ENCODE data around the gene CEP104.
"Not testable (repeated sequence)": the region's sequence is repeated elsewhere in the genome, so short reads cannot be mapped to it uniquely, and the experiment has no call there.

The CEP104 gene

DNA sequence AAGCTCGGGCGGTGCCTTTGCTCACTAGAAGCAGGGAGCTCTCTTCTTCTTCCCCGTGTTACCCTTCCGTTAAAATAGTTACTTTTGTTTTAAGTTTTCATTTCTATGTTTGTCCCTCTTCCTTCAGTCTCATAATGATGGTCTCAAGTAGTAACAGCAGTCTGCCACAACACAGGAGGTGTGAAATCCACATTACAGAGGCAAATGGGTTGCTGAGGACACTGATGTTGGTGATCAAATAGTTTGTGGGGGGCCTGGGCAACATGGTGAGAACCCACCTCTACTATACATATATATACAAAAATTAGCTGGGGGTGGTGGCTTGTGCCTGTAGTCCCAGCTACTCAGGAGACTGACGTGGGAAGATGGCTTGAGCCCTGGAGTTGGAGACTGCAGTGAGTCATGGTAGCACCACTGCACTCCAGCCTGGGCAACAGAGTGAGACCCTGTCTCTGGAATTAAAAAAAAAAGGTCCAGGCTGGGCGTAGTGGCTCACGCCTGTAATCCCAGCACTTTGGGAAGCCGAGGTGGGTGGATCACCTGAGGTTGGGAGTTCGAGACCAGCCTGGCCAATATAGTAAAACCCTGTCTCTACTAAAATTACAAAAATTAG is 46.8 kb downstream of the CEP104 start:
- H3K4me3 ChIP-seq (ENCODE audit: low read length); H3K36me3 ChIP-seq (ENCODE audit: insufficient read depth, low read length); H3K4me1 ChIP-seq (ENCODE audit: insufficient read depth, low read length); H3K9ac ChIP-seq (ENCODE audit: low read depth, low read length); H3K27ac ChIP-seq (ENCODE audit: low read depth, low read length); H3K27me3 ChIP-seq (ENCODE audit: insufficient read depth, low read length): not testable (repeated sequence)
- peaks cover 15% of the 10 kb centered on the region for H3K9me3 ChIP-seq (ENCODE audit: insufficient read depth, low read depth, low read length)
- WGBS, result 91% methylated on average over 9 of the region's 9 CpGs

DNA sequence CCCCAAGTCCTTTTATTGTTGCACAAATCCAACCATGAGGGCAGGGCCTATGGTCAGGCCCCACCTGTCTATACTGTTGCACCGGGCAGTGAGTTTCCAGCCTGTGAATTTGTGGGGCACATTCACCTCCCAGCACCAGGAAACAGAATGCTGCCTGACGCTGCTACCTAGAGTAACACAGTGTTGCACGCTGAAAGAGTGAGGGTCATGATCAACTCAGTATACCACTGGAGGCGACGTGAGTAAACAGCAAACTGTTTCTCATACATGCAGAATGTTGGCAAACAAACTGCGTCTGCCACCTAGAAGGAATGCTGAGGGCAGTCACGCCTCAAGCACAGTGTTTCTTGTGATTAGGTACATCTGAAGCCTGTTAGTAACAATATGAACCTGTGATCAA is 47.3 kb downstream of the CEP104 start:
- Histone ChIP-seq H3K4me3 (ENCODE audit: low read length) (no peak overlapping the region), H3K27me3 (ENCODE audit: insufficient read depth, low read length) (no peaks in the 10 kb centered on the region), H3K4me1 (ENCODE audit: insufficient read depth, low read length) (peaks cover 9% of the 10 kb centered on the region; the same call in 1 of the 2 replicates), H3K27ac (ENCODE audit: low read depth, low read length) (no peak overlapping the region), H3K9me3 (ENCODE audit: insufficient read depth, low read depth, low read length) (peaks cover 15% of the 10 kb centered on the region), H3K9ac (ENCODE audit: low read depth, low read length) (no peak overlapping the region), H3K36me3 (ENCODE audit: insufficient read depth, low read length) (no peaks in the 10 kb centered on the region)
- WGBS, result 85% methylated on average over 7 of the region's 7 CpGs

DNA sequence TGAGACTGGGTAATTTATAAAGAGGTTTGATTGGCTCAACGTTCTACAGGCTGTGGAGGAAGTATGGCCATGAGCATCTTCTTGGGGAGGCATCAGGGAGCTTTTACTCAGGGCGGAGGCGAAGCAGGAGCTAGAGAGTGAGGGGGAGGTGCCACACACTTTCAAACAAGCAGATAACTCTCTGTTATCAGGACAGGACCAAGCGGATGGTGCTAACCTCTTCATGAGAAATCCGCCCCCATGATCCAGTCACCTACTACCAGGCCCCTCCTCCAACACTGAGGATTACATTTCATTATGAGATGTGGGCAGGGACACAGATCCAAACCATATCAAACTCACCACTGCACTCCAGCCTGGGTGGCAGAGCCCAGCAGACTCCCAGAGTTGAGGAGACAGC is 49.2 kb downstream of the CEP104 start:
- H3K27me3 ChIP-seq (ENCODE audit: insufficient read depth, low read length), result no peaks in the 10 kb centered on the region
- peaks cover 15% of the 10 kb centered on the region for H3K9me3 ChIP-seq (ENCODE audit: insufficient read depth, low read depth, low read length)
- H3K9ac ChIP-seq (ENCODE audit: low read depth, low read length), result no peak overlapping the region
- H3K4me1 ChIP-seq (ENCODE audit: insufficient read depth, low read length), result peaks cover 9% of the 10 kb centered on the region; the same call in 1 of the 2 replicates
- H3K4me3 ChIP-seq (ENCODE audit: low read length), result no peak overlapping the region
- no peak overlapping the region for H3K27ac ChIP-seq (ENCODE audit: low read depth, low read length)
- WGBS, result 77% methylated on average over 4 of the region's 5 CpGs
- H3K36me3 ChIP-seq (ENCODE audit: insufficient read depth, low read length), result no peaks in the 10 kb centered on the region

DNA sequence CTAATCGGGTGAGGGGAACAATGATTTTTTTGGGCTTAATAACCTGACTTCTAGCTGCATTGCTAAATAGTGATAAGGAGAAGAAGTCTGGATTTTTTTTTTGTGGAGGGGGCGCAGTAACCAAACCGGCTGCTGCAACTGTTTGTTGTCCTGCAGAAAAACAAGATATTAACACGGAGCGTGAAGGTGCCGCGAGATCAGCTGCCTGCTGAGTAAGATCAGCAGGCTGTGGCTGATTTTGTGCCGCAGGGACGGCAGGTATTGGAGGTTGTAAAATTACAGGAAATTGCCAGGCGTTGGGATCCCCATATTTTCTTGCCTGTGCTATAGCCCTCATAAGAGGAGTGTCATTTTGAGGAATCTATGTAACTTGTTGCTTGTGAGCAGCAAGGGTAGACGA is 52.0 kb downstream of the CEP104 start:
- no peak overlapping the region for H3K9ac ChIP-seq (ENCODE audit: low read depth, low read length)
- H3K9me3 ChIP-seq (ENCODE audit: insufficient read depth, low read depth, low read length), result peaks cover 15% of the 10 kb centered on the region
- H3K4me3 ChIP-seq (ENCODE audit: low read length), result no peak overlapping the region
- H3K4me1 ChIP-seq (ENCODE audit: insufficient read depth, low read length), result no peaks in the 10 kb centered on the region
- H3K36me3 ChIP-seq (ENCODE audit: insufficient read depth, low read length), result no peaks in the 10 kb centered on the region
- H3K27ac ChIP-seq (ENCODE audit: low read depth, low read length), result no peak overlapping the region
- WGBS, result 91% methylated on average over 11 of the region's 11 CpGs
- no peaks in the 10 kb centered on the region for H3K27me3 ChIP-seq (ENCODE audit: insufficient read depth, low read length)

DNA sequence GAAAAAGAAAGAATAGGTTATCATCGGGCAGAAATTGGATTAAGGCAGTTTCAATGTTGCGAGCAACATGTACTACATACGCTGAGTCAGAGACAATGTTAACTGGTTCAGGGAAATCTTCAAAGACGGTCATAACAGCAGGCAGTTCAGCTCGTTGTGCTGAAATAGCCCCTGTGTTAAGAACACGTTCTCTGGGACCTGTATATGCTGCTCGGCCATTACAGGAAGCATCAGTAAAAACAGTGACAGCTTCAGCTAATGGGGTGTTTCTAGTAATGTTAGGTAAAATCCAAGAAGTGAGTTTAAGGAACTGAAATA is 52.4 kb downstream of the CEP104 start:
- H3K27ac ChIP-seq (ENCODE audit: low read depth, low read length); H3K4me3 ChIP-seq (ENCODE audit: low read length); H3K27me3 ChIP-seq (ENCODE audit: insufficient read depth, low read length); H3K36me3 ChIP-seq (ENCODE audit: insufficient read depth, low read length); H3K4me1 ChIP-seq (ENCODE audit: insufficient read depth, low read length); H3K9ac ChIP-seq (ENCODE audit: low read depth, low read length): not testable (repeated sequence)
- 94% methylated on average over 7 of the region's 7 CpGs for WGBS
- H3K9me3 ChIP-seq (ENCODE audit: insufficient read depth, low read depth, low read length), result peaks cover 15% of the 10 kb centered on the region

DNA sequence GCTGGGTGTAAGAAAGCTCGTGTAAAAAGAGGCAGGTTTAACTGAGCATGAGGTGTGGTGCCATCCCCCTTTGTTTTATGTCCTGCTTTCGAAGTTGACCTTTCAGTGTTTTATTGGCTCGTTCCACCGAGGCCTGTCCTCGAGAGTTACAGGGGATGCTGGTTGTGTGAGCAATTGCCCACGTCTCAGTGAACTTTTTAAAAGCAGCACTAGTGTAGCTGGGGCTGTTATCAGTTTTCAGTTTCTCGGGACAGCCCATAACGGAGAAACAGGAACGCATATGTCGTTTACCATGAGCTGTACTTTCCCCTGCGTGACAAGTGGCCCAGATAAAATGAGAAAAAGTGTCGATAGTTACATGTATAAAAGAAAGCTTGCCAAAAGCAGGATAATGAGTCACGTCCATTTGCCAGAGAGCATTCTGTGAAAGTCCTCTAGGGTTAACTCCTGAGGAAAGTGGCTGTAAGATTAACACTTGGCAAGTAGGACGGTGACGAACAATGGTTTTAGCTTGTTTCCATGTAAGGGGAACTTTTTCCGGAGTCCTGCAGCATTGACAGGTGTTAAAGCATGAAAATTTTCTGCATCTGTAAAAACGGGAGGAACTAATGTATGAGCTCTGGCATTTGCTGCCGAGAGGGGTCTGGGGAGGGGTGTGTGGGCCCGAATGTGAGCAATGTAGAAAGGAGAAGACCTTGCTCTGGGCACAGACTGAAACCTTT is 52.9 kb downstream of the CEP104 start:
- Histone ChIP-seq H3K9me3 (ENCODE audit: insufficient read depth, low read depth, low read length) (peaks cover 15% of the 10 kb centered on the region), H3K4me3 (ENCODE audit: low read length) (no peak overlapping the region), H3K36me3 (ENCODE audit: insufficient read depth, low read length) (no peaks in the 10 kb centered on the region), H3K27me3 (ENCODE audit: insufficient read depth, low read length) (no peaks in the 10 kb centered on the region), H3K9ac (ENCODE audit: low read depth, low read length) (no peak overlapping the region), H3K4me1 (ENCODE audit: insufficient read depth, low read length) (no peaks in the 10 kb centered on the region), H3K27ac (ENCODE audit: low read depth, low read length) (no peak overlapping the region)
- WGBS, result 87% methylated on average over 19 of the region's 19 CpGs

DNA sequence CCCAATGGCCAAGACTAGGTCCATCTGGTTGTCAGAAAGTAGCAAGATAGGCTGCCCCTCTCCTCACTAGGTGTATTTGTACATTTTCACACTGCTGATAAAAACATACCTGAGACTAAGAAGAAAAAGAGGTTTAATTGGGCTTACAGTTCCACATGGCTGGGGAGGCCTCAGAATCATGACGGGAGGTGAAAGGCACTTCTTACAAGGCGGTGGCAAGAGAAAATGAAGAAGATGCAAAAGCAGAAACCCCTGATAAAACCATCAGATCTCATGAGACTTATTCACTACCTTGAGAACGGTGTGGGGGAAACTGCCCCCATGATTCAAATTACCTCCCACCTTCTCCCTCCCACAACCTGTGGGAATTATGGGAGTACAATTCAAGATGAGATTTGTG is 56.2 kb downstream of the CEP104 start:
- H3K4me3 ChIP-seq (ENCODE audit: low read length); H3K36me3 ChIP-seq (ENCODE audit: insufficient read depth, low read length); H3K27ac ChIP-seq (ENCODE audit: low read depth, low read length); H3K9ac ChIP-seq (ENCODE audit: low read depth, low read length); H3K27me3 ChIP-seq (ENCODE audit: insufficient read depth, low read length); H3K4me1 ChIP-seq (ENCODE audit: insufficient read depth, low read length); H3K9me3 ChIP-seq (ENCODE audit: insufficient read depth, low read depth, low read length): not testable (repeated sequence)
- 92% methylated on average over 3 of the region's 3 CpGs for WGBS

DNA sequence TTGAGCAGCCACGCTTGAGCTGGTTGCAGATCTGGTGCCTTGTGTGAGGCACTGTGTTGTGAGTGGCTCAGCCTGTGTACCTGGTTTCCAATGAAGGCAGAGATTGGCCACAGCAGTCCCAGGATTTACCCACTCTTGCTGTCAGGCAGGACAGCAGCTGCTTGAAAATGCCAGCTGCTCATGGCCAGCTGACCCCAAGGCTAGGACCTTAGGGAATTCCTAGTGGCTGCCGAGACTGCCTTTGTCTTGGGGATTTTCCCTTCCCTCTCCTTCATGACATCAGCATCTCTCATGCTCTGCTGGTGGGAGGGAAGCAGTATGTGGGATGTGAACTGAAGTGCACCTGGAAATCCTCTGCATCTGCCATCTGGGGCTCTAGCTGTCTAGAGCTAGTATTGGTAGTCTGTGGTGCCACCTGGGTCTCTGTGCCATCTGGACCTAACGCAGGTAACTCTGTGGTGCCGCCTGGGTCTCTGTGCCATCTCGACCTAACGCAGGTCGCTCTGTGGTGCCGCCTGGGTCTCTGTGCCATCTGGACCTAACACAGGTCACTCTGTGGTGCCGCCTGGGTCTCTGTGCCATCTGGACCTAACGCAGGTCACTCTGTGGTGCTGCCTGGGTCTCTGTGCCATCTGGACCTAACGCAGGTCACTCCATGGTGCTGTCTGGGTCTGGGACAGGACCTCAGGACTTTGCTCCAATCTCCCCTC is 56.9 kb downstream of the CEP104 start:
- peaks cover 4% of the 10 kb centered on the region; the same call in 1 of the 2 replicates for H3K4me1 ChIP-seq (ENCODE audit: insufficient read depth, low read length)
- no peaks in the 10 kb centered on the region for H3K27me3 ChIP-seq (ENCODE audit: insufficient read depth, low read length)
- no peak overlapping the region for H3K27ac ChIP-seq (ENCODE audit: low read depth, low read length)
- no peaks in the 10 kb centered on the region for H3K36me3 ChIP-seq (ENCODE audit: insufficient read depth, low read length)
- no peak overlapping the region for H3K9ac ChIP-seq (ENCODE audit: low read depth, low read length)
- H3K4me3 ChIP-seq (ENCODE audit: low read length), result no peak overlapping the region
- H3K9me3 ChIP-seq (ENCODE audit: insufficient read depth, low read depth, low read length), result no peaks in the 10 kb centered on the region
- WGBS, result 88% methylated on average over 11 of the region's 11 CpGs

DNA sequence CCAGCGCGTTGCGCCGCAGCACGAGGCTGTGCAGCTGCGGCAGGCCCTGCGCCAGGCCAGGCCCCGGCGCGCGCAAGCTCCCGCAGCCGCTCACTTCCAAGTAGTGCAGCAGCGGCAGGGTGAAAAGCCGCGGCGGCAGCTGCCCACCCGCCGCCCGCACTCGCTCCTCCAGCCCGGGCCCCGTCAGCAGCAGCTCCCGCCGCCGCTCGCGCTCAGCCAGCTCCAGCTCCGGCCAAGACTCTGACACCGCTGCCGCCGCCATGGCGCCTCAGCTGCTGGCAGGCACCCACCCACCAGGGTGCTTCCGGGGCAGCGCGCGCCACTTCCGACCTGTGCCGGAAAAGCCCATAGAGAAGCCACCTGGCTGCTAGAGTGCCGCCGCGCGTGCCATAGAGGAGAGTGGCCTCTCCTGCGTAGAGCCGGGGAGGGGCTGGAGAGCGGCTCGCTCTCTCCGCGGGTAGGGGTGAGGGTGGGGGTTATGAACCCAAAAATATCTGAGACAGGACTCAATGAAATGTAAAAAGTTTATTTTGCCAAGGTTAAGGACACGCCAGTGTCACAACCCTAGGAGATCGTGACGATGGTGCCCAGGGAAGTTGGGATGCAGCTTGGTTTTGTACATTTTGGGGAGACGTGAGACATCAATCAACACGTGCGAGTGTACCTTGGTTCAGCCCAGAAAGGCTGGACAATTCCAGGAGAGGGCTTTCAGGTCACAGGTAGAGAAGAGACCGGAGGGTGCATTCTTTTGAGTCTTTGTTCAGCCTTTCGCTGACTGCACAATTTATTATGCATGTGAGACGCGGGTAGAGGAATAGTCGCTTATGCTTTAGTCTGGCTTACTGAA is 60.6 kb downstream of the CEP104 start, which contains the start of gene LRRC47:
Gene LRRC47 (minus strand): TSS at position 284 of the 847 bp plus-strand sequence. CDS start 22 bp downstream, at position 262.
- H3K36me3 ChIP-seq (ENCODE audit: insufficient read depth, low read length), result peaks cover 4% of the 10 kb centered on the region; the same call in 1 of the 2 replicates
- no peaks in the 10 kb centered on the region for H3K9me3 ChIP-seq (ENCODE audit: insufficient read depth, low read depth, low read length)
- peak within 1 kb of the TSS; percentile 58; the same call in 1 of the 2 replicates for H3K27ac ChIP-seq (ENCODE audit: low read depth, low read length)
- peak within 1 kb of the TSS; percentile 79 for H3K4me3 ChIP-seq (ENCODE audit: low read length)
- 5% methylated on average over 60 of the region's 60 CpGs for WGBS
- H3K9ac ChIP-seq (ENCODE audit: low read depth, low read length), result peak within 1 kb of the TSS; percentile 82
- H3K4me1 ChIP-seq (ENCODE audit: insufficient read depth, low read length), result peaks cover 24% of the 10 kb centered on the region
- no peaks in the 10 kb centered on the region for H3K27me3 ChIP-seq (ENCODE audit: insufficient read depth, low read length)

DNA sequence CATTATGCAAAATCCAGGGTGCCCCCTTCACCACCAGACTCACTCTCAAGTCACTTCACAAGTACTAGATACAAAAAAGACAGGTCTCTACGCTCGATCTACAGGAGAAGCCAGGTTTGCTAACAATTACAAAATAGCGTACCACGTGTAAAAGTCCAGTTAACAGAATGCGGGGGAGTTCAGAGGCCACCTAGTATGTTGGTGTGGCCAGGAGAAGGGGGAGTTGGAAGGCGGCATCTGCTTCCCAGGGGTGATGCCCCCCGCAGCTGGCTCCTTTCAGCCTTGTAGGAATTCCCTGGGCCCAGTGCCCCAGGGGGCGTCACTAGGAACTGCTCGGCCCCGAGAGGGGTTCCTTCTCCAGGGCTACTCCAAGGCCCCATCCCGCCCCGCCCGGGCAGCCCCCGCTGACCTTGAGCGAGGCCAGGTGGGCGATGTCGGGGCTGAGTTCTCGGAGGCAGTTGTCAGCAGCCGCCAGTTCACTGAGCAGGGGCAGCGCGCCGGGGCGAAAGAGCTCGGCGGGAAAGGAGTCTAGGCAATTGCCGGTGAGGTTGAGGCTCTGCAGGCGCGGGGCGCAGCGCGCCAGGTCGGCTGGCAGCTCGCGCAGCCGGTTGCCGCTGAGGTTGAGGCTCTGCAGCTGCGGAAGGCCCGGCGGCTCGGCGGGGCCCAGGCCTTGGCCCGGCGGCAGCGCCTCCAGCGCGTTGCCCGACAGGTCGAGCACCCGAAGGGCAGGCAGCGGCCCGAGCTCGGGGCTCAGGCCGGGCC is 61.4 kb downstream of the CEP104 start:
- peaks cover 24% of the 10 kb centered on the region for H3K4me1 ChIP-seq (ENCODE audit: insufficient read depth, low read length)
- no peaks in the 10 kb centered on the region for H3K27me3 ChIP-seq (ENCODE audit: insufficient read depth, low read length)
- H3K4me3 ChIP-seq (ENCODE audit: low read length), result peak overlapping the region; percentile 79
- 4% methylated on average over 53 of the region's 53 CpGs for WGBS
- H3K36me3 ChIP-seq (ENCODE audit: insufficient read depth, low read length), result peaks cover 4% of the 10 kb centered on the region; the same call in 1 of the 2 replicates
- H3K9ac ChIP-seq (ENCODE audit: low read depth, low read length), result peak overlapping the region; percentile 80
- peak overlapping the region; percentile 58; the same call in 1 of the 2 replicates for H3K27ac ChIP-seq (ENCODE audit: low read depth, low read length)
- no peaks in the 10 kb centered on the region for H3K9me3 ChIP-seq (ENCODE audit: insufficient read depth, low read depth, low read length)
